Left ventricle myocardium inferior (tissue), 1 donor: Measurements from ENCODE around the gene ARL14EPL. TPM values are rescaled to one million over a fixed set of nuclear protein-coding genes. Genes with fewer than 3 reads are reported as not detected.

ENCODE experiments used
- DNase-seq: peaks from one replicate; pipeline ENCODE4 v3.0.0-alpha.2; 2020
- H3K27ac ChIP-seq: fragments of 200-600 bp; replicated peaks from 2 replicates; pipeline ENCODE4 v1.8.0; 2021
- H3K27me3 ChIP-seq: fragments of 200-600 bp; 2 replicates; pipeline ENCODE4 v1.8.0; 2021; ENCODE audit warnings: low read depth
- H3K36me3 ChIP-seq: fragments of 200-600 bp; 2 replicates; pipeline ENCODE4 v1.8.0; 2021
- H3K4me1 ChIP-seq: fragments of 200-600 bp; 2 replicates; pipeline ENCODE4 v1.8.0; 2021
- H3K4me3 ChIP-seq: fragments of 200-600 bp; 2 replicates; pipeline ENCODE4 v1.8.0; 2021; ENCODE audit warnings: mild to moderate bottlenecking, moderate library complexity
- H3K9me3 ChIP-seq: fragments of 200-600 bp; replicated peaks from 2 replicates; pipeline ENCODE4 v1.8.0; 2021
- CTCF ChIP-seq: fragments of 200-600 bp; IDR thresholded peaks from 2 replicates; pipeline ENCODE4 v1.8.0; 2021; ENCODE audit warnings: antibody characterized with exemption, mild to moderate bottlenecking, borderline replicate concordance
- intact Hi-C: fragments of 100-400 bp; cut with micrococcal nuclease; formaldehyde crosslinking; loops from one replicate; pipeline ENCODE4 v1.11.0; 2022
- total RNA-seq: library from RNA; stranded (reverse); fragmentation: NEBNext Ultra II Directional; extraction: Animal tissue kit (Norgen Biotek cat#: 25700); gene quantifications from one replicate; pipeline ENCODE4 v1.2.1, GENCODE V29; 2021
- donor health status: DM: no; HTN: yes; CAD: no; lungs with severe emphysema.

Gene ARL14EPL
- total RNA-seq, 1 donor from 2014 or later, result not detected

DNA sequence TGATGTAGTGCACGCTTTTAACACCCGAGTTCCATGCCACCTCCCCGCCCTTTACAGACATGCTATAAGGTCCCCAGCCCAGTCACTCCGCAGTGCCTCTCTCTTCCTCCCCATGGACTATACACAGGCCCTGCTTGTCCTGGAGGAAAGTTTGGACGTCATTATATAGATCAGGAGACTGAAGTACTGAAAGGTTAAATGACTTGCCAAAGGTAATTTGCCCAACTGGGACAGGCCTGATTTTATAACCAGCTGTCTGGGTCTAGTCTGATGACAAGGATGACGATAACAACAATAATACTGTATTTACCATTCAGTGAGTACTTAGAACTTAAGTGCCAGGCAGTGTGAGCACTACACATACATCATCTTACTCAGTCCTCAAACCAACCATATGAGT lies 36.9 kb upstream of the ARL14EPL start:
- intact Hi-C loops, result no loop called here
- H3K27ac ChIP-seq, result no peak overlapping the region
- H3K9me3 ChIP-seq, result no peaks in the 10 kb centered on the region
- H3K36me3 ChIP-seq, result no peaks in the 10 kb centered on the region
- H3K4me1 ChIP-seq, result no peaks in the 10 kb centered on the region
- H3K27me3 ChIP-seq, result no peaks in the 10 kb centered on the region
- TF ChIP-seq CTCF, result no peak
- no peak for DNase-seq
- no peak overlapping the region for H3K4me3 ChIP-seq

DNA sequence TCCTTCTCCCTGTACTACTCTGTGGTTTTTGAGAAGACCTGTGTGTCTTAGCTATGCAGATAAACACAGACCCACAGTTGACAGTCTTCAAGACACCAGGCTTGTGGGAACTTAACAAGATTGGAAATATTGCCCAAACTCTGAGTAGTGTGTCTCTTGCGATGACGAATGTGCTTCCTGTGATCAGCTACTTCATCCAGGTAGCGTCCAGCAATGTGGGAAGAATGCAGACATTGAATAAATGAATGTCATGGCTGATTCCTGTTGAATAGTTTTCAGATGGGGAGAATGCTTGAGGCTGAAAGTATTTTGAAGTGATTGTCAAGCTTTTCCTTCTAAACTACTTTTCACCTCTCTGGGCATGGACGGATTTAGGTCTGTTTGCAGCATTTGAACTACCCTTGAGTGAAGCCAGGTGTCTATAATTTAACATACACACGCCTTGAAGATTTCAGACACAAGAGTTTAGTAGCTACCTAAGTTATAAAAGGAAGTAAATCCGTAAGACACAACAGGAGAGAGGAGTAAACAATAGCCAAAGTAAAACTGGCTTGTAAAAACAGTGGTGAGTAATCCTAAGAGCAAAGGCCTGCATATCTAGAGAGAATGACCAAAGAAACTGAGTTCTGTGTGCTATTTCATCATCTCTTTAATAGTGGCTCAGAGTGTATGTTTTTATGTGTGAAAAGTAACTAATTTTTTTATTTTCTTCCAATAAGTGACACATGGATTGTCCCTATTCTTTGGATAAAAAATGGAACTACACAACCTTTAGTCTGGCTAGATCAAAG lies 30.0 kb upstream of the ARL14EPL start:
- H3K4me3 ChIP-seq, result no peak overlapping the region
- no peak for TF ChIP-seq CTCF
- intact Hi-C loops, result no loop called here
- no peaks in the 10 kb centered on the region for H3K4me1 ChIP-seq
- no peaks in the 10 kb centered on the region for H3K27me3 ChIP-seq
- H3K27ac ChIP-seq, result no peak overlapping the region
- H3K36me3 ChIP-seq, result no peaks in the 10 kb centered on the region
- no peaks in the 10 kb centered on the region for H3K9me3 ChIP-seq
- DNase-seq, result no peak

DNA sequence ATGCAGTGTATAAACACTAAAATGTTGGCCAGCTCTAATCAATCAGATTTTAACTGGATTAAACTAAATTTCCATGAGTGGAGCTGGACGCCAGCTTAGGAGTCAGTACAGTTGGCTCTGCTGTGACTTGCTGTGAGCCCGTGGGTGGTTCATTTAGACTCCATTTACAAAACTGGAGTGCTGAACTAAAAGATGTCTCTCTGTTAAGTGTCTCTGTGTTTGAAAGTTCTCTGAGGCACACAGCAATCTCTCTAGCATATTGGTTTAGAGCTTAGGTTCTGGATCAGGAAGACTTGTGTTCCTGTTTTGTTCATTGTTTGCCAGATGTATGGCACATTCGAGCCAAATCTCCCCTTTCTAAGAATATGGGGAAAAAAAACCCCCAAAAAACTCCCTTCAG lies 28.0 kb upstream of the ARL14EPL start:
- DNase-seq, result no peak
- H3K4me3 ChIP-seq, result no peak overlapping the region
- no peaks in the 10 kb centered on the region for H3K4me1 ChIP-seq
- H3K9me3 ChIP-seq, result no peaks in the 10 kb centered on the region
- no peak for TF ChIP-seq CTCF
- H3K36me3 ChIP-seq, result no peaks in the 10 kb centered on the region
- no peak overlapping the region for H3K27ac ChIP-seq
- intact Hi-C loops, result no loop called here
- no peaks in the 10 kb centered on the region for H3K27me3 ChIP-seq

DNA sequence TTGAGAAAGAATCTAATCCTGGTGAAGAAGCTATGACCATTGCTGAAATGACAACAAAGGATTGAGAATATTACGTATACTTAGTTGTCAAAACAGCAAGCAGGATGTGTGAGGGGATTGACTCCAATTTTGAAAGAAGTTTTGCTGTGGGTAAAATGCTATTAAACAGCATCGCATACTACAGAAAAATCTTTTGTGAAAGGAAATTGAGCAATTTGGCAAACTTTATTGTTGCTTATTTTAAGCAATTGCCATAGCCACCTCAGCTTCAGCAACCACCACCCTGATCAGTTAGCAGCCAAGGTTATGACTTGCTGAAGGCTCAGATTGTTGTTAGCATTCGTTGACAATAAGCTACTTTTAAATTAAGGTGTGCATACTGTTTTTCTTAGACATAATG lies 22.5 kb upstream of the ARL14EPL start:
- intact Hi-C loops, result no loop called here
- DNase-seq, result no peak
- no peaks in the 10 kb centered on the region for H3K27me3 ChIP-seq
- H3K36me3 ChIP-seq, result no peaks in the 10 kb centered on the region
- H3K27ac ChIP-seq, result no peak overlapping the region
- TF ChIP-seq CTCF, result no peak
- H3K4me3 ChIP-seq, result no peak overlapping the region
- H3K9me3 ChIP-seq, result no peaks in the 10 kb centered on the region
- H3K4me1 ChIP-seq, result no peaks in the 10 kb centered on the region

DNA sequence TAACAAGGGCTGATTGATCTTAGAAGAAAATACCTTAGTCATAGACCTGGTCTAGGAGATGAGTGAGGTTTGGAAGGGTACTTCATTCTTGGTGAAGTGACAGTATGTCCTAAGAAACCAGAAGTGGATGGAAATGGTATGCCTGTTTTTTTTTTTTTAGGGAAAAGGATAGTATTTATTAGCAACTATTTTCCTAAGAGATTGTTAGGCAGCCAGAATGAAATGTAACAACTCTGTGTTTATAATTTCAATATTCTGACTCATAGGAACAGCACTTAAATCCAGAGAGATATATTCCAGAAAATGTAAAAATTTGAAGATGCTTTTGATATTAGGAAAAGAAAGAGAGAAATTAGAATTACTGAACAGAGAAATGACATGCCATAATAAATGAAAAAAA lies 21.2 kb upstream of the ARL14EPL start:
- TF ChIP-seq CTCF, result no peak
- H3K36me3 ChIP-seq, result no peaks in the 10 kb centered on the region
- H3K9me3 ChIP-seq, result no peaks in the 10 kb centered on the region
- H3K27me3 ChIP-seq, result no peaks in the 10 kb centered on the region
- no peak overlapping the region for H3K4me3 ChIP-seq
- DNase-seq, result no peak
- intact Hi-C loops, result no loop called here
- H3K27ac ChIP-seq, result no peak overlapping the region
- H3K4me1 ChIP-seq, result no peaks in the 10 kb centered on the region
